Right renal cortex interstitium (tissue), 3 donors: ENCODE measurements around the gene MAD1L1. TPM values are rescaled to one million over a fixed set of nuclear protein-coding genes. Genes with fewer than 3 reads are reported as not detected.

Experiments used
- DNase-seq, 3 donors: peaks; one replicate each; pipeline ENCODE4 v3.0.0-alpha.2; 2013; ENCODE audit warnings: low read depth in 3 of 3, low spot score in 2 of 3
- polyA plus RNA-seq, 3 donors: library from polyadenylated mRNA; unstranded; fragments of 120-200 nt; gene quantifications; one replicate each; pipeline ENCODE4 v1.2.1, GENCODE V29; 2013; ENCODE audit not compliant: insufficient read length in 3 of 3

MAD1L1 gene
- polyA plus RNA-seq, 3 donors: 22.9 to 26.0 (median 25.1) TPM

GRCh38 chr7:2010551-2011265 lies 222.0 kb downstream of the MAD1L1 start:
- no peak for DNase-seq

DNA sequence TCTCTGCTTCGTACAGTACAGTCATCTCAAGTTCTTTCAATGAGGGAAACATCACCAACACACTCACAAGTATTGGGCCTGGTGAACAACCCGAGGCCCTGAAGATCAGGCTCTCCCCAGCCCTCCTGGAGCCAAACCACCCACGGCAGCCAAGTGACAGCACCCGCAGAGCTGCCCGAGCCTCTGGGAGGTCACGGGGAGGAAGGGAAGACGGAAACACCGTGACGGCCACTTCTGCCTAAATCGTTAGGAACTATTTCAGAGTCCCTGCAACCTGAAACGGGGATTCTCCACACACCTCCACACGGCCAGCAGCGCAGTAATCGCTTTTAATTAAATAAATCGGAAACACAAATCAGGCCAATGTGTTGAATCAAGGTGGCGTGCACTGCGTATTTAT lies 222.6 kb downstream of the MAD1L1 start:
- DNase-seq: no peak

DNA sequence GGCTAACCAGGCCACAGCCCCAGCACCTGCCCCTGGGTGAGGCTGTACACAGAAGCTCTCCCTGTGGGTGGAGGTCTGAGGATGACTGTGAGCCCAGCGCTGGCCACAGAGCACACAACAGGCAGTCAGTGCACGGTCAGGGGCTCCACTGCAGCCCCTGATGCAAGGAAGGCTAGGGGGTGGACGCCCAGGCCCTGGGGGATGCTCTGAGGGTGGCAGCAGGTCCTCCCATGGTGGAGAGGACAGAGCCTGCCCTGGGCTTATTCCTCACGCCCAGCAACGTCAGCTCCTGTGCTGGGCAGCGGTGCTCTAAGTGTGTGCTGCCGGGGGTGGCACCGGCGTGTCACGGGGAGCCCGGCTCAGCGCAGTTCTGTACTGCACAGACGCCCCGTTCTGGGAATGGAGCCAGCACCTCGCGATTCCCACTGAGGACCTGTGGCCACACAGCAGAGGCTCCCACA lies 223.2 kb downstream of the MAD1L1 start:
- DNase-seq: no peak

DNA sequence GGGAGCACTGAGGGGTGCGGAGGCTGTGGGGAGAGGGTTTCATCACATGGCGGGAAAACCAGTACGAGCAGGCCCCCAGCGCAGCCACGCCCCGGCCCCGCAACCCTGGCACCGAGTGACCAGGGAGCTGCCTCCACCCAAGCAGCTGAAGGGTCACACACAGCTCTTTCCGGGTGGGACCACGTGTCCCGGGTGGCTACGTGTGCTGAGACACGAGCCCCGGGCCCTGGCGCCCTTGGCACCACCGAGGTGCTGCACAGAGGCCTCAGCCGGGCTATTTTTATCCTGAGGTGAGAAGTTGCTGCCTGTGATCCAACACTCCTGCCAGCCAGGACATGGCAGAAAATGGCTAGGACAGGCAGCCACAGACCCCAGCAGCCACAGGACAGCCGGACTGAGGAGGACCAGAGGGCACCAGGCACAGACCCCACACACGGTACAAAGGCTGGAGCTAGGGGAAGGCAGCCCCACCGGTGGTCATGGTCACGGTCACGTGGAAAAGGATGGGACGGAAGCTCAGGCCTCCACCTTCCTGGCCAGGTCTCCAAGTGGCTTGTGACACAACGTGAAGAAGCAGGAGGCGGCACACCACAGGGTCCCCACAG lies 223.7 kb downstream of the MAD1L1 start:
- DNase-seq: no peak

- no peak for DNase-seq
These were observed 224.4 kb downstream of the MAD1L1 start for GRCh38 chr7:2008101-2008935.

DNA sequence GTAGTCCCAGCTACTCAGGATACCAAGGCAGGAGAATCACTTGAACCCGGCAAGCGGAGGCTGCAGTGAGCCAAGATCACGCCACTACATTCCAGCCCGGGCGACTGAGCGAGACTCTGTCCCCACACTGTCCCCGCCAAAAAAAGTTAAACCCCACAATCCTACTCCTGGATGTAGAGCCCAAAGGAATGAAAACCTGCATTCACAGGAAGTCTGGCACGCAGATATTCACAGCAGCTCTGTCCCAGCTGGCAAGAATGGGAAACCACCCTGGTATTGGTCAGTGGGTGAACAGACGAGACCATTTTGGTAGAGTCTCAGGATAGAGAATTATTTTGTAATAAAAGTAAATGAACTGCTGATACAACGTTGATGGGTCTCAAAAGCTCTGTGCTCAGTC lies 225.2 kb downstream of the MAD1L1 start:
- DNase-seq: no peak

DNA sequence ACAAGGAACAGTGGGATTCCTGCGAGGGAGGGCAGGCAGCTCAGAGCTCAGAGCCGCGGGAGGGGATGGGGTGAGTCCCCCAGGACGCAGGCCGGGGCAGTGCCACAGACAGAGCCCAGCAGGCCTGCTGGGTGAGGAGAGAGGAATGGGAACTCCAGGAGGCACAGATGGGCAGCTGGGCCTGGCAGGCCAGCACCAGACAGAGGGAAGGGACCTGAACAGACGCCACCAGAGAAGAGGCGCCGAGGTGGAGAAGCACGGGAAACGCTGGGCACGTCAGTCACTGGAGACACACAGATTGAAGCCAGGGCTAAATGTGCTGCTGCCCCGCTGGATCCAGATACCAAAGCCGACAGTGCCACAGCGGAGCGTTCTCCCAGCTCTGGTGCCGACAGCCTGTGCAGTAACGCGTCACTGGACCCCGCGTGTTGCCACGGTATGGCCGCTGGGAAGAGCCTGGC lies 225.8 kb downstream of the MAD1L1 start:
- no peak for DNase-seq

DNA sequence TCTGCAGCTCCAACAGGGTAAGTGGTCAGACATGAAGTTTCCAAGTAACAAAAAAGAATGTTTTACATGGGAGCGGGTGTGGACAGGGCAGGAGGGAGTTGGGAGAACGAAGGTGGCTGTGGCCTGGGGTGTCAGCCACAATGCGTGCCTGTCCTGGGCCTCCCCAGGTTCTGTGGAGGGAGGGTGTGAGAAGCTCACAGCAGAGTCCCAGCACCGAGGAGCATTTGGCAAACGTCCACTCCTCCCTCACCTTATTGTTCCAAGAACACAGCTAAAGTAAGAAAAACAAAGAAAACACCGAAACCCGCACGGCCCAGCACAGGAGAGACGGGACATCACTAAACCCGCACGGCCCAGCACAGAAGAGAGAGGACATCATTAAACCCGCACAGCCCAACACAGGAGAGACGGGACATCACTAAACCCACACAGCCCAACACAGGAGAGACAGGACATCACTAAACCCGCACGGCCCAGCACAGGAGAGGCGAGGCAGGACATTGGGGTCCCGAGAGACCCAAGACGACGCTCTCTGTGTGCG lies 226.4 kb downstream of the MAD1L1 start:
- no peak for DNase-seq

- no peak for DNase-seq
These were observed 227.0 kb downstream of the MAD1L1 start for GRCh38 chr7:2005786-2006185.

DNA sequence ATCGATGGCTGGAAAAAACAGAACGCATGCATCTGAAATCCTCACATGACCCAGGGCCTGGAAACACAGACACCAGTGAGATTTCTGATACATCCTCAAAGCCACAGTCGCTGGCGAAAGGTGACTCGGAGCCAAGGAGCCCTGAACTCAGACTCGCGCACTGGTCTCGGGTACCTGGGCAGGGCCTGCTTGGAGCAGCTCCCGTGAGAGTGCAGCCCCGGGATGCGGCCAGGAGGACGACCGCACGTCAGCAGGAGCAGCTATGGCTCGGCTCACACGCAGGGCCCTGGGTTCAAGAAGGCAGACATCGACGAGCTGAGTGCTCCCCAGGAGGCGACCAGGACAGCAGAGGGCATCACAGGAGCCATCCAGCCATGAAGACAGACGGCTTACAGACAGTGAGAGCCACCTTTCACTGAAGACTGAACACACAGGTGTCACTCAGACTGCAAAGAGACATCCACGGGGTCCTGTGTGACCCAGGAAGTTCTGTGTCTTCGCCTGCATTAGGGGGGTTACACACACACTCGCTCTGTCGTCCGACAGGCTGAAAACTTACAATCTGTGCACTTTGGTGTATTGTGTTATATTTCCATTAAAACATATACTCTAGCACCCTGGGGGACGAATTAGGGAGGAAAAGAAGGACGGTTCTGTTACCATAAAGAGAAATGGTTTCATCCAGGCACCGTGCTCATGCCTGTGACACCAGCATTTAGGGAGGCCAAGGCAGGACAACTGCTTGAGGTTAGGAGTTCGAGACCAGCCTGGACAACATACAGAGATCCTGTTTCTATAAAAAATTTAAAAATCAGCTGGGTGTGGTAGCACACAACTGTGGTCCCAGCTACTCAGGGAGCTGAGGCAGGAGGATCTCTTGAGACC lies 227.7 kb downstream of the MAD1L1 start:
- no peak for DNase-seq

DNA sequence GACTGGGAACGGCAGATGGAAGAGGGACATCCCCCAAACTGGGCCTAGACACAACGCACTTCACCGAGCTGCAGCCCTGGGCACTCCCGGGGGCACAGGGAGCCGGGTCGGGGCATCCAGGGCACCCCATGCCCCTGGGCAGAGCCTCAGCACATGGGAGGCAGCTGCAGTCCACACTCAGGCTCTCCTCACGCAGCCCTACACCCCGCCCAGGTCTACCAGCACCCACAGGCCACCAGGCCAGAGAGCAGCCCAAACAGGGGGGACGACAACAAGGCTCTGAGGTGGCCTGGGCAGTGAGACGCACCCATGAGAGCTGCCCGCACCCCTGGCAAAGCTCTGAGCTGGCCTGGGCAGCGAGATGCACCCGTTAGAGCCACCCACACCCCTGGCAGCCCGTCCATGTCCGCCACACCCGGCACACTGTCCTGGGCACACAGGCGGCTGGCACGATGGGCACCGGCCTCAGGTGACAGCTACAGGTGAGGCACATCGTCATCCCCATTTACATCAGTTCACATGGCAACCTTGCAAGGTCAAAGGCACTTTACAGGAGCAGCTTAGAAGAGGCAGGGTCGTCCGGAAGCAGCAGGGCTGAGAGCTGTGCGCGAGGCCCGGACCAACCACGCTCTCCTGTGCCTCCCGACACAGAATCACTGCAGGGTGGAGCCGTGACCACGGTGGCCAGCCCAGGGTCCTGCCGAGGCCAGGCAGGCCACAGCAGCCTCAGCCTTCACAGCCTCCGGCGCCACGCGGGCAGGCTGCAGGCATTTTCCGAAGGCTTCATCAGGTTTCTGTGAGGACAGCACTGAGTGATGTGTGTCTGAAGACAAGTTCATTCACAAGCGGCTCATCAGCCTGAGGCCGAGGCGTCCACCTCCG lies 228.6 kb downstream of the MAD1L1 start:
- DNase-seq: no peak

- no peak for DNase-seq
These were observed 229.3 kb downstream of the MAD1L1 start for GRCh38 chr7:2003451-2003930.

DNA sequence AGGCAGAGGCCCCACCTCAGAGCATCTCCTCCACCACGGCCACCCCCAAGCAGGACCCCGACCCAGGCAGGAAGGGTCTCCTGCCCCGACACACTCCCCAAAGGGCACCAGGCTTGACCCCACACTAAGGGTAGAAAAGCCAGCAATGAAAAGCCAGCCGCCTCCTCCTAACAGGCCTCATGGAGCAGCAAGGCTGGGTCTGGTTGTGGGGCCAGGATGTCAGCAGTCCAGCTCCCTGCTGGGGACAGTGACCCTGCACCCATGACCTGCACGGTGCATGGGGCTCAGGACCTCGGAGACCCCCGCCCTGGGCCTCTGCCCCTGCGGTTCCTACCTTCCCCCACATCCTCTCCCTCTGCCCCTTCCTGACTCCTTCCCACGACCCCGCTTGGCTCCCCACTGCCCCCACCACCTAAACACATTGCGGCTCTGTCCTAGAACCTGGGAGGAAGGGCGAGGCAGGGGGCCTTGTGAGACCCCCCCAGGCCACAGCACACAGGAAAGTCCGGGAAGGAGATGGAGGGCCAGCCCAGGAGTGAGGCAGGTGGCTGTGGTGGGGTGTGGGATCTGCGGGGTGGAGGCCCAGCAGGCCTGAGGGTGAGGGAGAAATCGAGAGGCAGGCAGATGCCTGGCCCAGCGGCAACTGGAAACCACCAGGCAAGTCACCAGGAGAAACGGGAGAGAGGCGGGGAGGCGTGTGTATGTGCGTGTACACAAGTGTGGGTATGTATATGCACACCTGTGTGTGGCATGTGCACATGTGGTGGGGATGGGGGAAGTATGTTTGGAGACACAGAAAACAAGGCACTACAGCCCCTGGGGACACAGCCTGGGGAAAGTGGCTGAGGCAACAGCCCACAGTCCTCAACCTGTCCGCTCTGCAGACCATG lies 229.9 kb downstream of the MAD1L1 start:
- DNase-seq: no peak

DNA sequence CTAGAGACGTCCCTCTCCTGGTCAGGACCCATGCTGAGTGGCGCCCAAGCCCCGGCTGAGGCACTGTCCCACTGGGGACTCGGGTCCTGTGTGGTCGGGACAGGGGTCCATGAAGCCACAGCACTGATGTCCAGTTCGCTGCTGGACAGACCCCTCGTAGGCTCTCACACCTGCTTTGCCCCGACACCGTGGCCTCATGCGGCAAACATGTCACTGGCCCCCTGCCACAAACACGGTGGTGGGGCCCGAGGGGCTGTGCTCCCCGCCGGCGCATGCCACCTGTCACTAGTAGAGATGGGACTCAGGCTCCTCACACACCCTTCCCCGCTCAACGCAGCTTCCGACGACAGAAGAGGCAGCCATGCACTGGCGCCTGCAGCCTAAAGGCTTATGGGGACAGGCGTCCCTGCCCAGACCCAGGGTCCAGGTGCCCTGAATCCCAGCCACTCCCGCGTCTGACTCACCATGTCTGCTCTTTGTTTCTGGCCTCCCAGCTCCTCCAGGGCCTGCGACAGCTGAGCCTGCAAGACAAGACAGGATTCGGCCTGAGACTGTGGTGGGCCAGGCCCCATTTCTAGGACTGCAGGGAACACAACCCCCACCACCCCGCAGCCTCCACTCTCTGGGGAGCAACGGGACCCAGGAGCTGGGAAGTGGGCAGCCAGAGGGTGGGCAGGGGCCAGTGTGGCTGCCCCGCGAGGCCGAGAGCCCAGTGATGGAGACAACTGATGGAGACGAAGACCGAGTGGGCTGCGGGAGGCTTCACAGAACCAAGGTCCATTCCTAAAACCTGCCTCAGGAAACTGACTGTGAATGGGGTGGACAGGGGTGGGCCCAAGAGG lies 230.9 kb downstream of the MAD1L1 start:
- DNase-seq: no peak

DNA sequence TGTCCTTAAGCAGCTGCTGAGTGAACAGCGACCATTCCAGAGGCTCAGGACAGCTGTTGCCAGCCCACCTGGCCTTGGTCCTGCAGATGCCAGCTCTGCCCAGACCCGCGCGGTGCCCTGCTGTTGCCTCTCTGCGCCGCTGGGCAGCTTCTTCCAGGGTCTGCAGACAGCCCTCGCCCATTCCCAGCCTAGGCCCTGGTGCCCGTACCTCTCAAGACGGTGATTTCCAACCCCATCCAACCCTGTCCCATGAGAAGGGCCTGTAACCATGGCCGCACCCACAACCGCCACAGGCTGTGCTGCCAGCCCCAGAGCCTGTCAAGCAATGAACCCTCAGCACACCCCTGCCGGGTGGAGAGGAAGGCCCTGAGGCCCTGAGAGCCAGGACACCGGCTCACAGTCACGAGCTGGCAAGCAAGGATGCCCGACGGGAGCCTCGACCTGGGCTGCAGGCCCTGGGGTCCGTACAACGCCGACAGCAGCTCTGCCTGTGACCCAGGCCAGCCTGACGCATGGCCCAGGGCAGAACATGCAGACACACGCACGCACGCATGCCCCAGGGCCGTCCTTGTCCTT lies 231.9 kb downstream of the MAD1L1 start:
- DNase-seq: no peak

DNA sequence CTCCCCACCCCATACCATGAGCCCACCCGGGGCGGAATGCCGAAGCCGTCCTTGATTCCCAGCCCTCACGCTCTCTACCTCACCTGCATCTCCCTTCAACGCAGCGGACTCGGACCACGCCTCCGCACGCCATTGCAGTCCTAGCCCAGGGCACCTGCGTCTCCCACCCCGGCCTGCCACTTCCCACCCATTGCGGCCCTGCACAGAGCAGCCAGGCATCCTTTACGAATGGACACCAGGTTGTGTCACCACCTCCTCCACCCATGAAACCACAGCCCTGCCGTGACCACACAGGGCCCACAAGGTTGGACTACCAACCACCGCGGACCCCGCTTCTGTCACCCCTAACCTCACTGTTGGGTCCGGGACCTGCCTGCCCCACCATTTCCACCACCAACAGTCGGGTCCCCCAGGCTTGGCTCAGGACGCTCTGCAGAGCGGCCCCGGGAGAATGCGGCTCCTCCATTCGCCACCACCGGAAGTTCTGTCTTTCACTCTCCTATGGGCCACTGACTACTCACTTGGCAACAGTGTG lies 232.5 kb downstream of the MAD1L1 start:
- no peak for DNase-seq
